ENCODE measurements around the gene PRR5L. TPM values are rescaled to one million over a fixed set of nuclear protein-coding genes. Genes with fewer than 3 reads are reported as not detected.

The PRR5L gene
- polyA plus RNA-seq, 1 of the 3 experiments (the other 2 are of a cell fraction): 0.46 TPM

DNA sequence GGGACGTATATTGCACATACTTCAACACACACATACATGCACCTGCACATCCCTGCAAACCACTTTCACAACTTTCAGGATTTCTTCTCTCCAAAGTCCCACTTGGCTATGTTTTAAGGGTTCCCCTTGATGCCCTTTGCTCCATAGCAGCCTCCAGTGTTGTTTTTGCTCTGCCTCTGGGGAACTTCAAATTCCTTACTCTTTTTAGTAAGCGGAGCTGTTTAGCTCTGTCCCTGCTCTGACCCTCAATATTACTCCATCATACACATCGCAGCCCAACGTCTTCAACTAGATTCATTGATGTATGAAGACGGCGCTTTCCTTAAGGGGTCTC is 18.3 kb downstream of the PRR5L start (continued):
- TF ChIP-seq, protein P1, sequence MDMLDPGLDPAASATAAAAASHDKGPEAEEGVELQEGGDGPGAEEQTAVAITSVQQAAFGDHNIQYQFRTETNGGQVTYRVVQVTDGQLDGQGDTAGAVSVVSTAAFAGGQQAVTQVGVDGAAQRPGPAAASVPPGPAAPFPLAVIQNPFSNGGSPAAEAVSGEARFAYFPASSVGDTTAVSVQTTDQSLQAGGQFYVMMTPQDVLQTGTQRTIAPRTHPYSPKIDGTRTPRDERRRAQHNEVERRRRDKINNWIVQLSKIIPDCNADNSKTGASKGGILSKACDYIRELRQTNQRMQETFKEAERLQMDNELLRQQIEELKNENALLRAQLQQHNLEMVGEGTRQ (IDR thresholded peaks at IDR 0.05; ENCODE audit: borderline replicate concordance, low read depth, low read length): no peak
- TF ChIP-seq MXI1 (IDR thresholded peaks at IDR 0.05; ENCODE audit: low read depth, low read length): no peak
- TF ChIP-seq, protein P2, sequence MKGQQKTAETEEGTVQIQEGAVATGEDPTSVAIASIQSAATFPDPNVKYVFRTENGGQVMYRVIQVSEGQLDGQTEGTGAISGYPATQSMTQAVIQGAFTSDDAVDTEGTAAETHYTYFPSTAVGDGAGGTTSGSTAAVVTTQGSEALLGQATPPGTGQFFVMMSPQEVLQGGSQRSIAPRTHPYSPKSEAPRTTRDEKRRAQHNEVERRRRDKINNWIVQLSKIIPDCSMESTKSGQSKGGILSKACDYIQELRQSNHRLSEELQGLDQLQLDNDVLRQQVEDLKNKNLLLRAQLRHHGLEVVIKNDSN (IDR thresholded peaks at IDR 0.05; ENCODE audit: borderline replicate concordance, low read depth): no peak
- TF ChIP-seq POLR2AphosphoS5 (IDR thresholded peaks at IDR 0.05; ENCODE audit: low read depth, low read length): no peak

DNA sequence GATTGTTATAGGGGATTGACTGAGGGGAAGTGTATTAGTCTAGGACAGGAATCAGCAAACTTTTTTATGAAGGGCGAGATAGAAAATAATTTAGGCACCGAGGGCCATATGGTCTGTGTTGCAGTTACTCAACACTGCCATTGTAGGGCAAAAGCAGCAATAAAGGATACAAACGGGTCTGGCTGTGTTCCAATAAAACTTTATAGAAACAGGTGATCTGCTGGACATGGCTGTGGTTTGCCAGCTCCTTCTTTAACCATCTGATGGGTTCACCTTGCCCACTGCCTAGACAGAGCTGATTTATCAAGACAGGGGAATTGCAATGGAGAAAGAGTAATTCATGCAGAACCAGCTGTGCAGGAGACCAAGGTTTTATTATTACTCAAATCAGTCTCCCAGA is 20.0 kb downstream of the PRR5L start:
- Histone ChIP-seq H3K4me1 (ENCODE audit: control insufficient read depth in 1 of 2, insufficient read depth in 2 of 2, low read depth in 1 of 2, low read length in 1 of 2) (no peaks in the 10 kb centered on the region), H3K4me2 (no peak overlapping the region), H3F3A (replicated peaks; ENCODE audit: insufficient read depth) (no peaks in the 10 kb centered on the region), H4K20me1 (ENCODE audit: insufficient read depth) (no peaks in the 10 kb centered on the region), H3K4me3 (ENCODE audit: low read depth in 2 of 2, low read length in 1 of 2) (no peak overlapping the region), H3K27ac (ENCODE audit: low read depth in 2 of 2, low read length in 1 of 2) (no peak overlapping the region), H3K9me3 (no peaks in the 10 kb centered on the region), H3K9ac (no peak overlapping the region), H2AFZ (ENCODE audit: low read depth) (no peak overlapping the region), H3K27me3 (ENCODE audit: insufficient read depth) (no peaks in the 10 kb centered on the region; the same call in 1 of the 2 replicates), H3K9me2 (no peaks in the 10 kb centered on the region), H3K36me3 (replicated peaks in 1 of 2; ENCODE audit: control insufficient read depth in 1 of 2, insufficient read depth in 2 of 2, low read length in 1 of 2) (no peaks in the 10 kb centered on the region), H3K79me2 (ENCODE audit: insufficient read depth) (no peaks in the 10 kb centered on the region)
- ChIA-PET CTCF (no interaction called here), POLR2A (no interaction called here)
- TF ChIP-seq GABPA (IDR thresholded peaks at IDR 0.05; ENCODE audit: low read depth) (no peak), SMC3 (IDR thresholded peaks at IDR 0.05; ENCODE audit: low read depth, low read length) (no peak), FOXM1 (IDR thresholded peaks at IDR 0.05; ENCODE audit: low read depth) (no peak), RXRA (IDR thresholded peaks at IDR 0.05; ENCODE audit: borderline replicate concordance, low read depth) (no peak), MEF2A (IDR thresholded peaks at IDR 0.05; ENCODE audit: borderline replicate concordance, low read depth) (no peak), JUND (IDR thresholded peaks at IDR 0.05) (no peak), TEAD4 (IDR thresholded peaks at IDR 0.05; ENCODE audit: borderline replicate concordance, insufficient read depth) (no peak), EP300 (IDR thresholded peaks at IDR 0.05; ENCODE audit: borderline replicate concordance in 1 of 2, low read depth in 1 of 2, low read length in 1 of 2) (no peak), MXI1 (IDR thresholded peaks at IDR 0.05; ENCODE audit: low read depth, low read length) (no peak), RAD21 (IDR thresholded peaks at IDR 0.05; ENCODE audit: low read length) (no peak), RFX5 (IDR thresholded peaks at IDR 0.05; ENCODE audit: low read length) (no peak), TCF12 (IDR thresholded peaks at IDR 0.05) (no peak), ELF1 (IDR thresholded peaks at IDR 0.05) (no peak), FOSL2 (IDR thresholded peaks at IDR 0.05; ENCODE audit: borderline replicate concordance, low read depth) (no peak), EZH2phosphoT487 (IDR thresholded peaks at IDR 0.05; ENCODE audit: borderline replicate concordance, low read depth) (no peak), GATA2 (CRISPR knock-in tag; IDR thresholded peaks at IDR 0.05) (no peak)
- TF ChIP-seq, protein P2 (IDR thresholded peaks at IDR 0.05; ENCODE audit: borderline replicate concordance, low read depth): no peak
- TF ChIP-seq, protein P3, sequence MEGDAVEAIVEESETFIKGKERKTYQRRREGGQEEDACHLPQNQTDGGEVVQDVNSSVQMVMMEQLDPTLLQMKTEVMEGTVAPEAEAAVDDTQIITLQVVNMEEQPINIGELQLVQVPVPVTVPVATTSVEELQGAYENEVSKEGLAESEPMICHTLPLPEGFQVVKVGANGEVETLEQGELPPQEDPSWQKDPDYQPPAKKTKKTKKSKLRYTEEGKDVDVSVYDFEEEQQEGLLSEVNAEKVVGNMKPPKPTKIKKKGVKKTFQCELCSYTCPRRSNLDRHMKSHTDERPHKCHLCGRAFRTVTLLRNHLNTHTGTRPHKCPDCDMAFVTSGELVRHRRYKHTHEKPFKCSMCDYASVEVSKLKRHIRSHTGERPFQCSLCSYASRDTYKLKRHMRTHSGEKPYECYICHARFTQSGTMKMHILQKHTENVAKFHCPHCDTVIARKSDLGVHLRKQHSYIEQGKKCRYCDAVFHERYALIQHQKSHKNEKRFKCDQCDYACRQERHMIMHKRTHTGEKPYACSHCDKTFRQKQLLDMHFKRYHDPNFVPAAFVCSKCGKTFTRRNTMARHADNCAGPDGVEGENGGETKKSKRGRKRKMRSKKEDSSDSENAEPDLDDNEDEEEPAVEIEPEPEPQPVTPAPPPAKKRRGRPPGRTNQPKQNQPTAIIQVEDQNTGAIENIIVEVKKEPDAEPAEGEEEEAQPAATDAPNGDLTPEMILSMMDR (IDR thresholded peaks at IDR 0.05): no peak
- TF ChIP-seq, protein P4, sequence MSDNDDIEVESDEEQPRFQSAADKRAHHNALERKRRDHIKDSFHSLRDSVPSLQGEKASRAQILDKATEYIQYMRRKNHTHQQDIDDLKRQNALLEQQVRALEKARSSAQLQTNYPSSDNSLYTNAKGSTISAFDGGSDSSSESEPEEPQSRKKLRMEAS (IDR thresholded peaks at IDR 0.05; ENCODE audit: low read depth): no peak
- TF ChIP-seq, protein P5, sequence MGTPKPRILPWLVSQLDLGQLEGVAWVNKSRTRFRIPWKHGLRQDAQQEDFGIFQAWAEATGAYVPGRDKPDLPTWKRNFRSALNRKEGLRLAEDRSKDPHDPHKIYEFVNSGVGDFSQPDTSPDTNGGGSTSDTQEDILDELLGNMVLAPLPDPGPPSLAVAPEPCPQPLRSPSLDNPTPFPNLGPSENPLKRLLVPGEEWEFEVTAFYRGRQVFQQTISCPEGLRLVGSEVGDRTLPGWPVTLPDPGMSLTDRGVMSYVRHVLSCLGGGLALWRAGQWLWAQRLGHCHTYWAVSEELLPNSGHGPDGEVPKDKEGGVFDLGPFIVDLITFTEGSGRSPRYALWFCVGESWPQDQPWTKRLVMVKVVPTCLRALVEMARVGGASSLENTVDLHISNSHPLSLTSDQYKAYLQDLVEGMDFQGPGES (IDR thresholded peaks at IDR 0.05; ENCODE audit: low read depth, low read length): no peak
- DNase-seq: no peak
- WGBS (ENCODE audit: low lambda C conversion rate): 17% methylated on average over 3 of the region's 3 CpGs

All from SK-N-SH (cell line).